Esophagus squamous epithelium (tissue), 5 donors: Measurements from ENCODE around the gene POU2F1. TPM values are rescaled to one million over a fixed set of nuclear protein-coding genes. Genes with fewer than 3 reads are reported as not detected.

Experiments
- DNase-seq: peaks from one replicate; lab custom pipeline; 2025; lab: John Stamatoyannopoulos, UW
- H3K27ac ChIP-seq, 4 donors: fragments of 200-600 bp; sonication (generic); one replicate each; pipeline ENCODE4 v1.5.1; 2016 to 2019; ENCODE audit warnings: mild to moderate bottlenecking in 1 of 4
- H3K27me3 ChIP-seq, 4 donors: fragments of 200-600 bp; sonication (generic); 1 replicate in 3 of 4; 2 replicates in 1 of 4; pipeline versions ENCODE4 v1.5.1 to v1.6.0; 2017 to 2021; ENCODE audit warnings: antibody characterized with exemption in 1 of 4
- H3K36me3 ChIP-seq, 3 donors: fragments of 200-600 bp; sonication (generic); one replicate each; pipeline ENCODE4 v1.5.1; 2016 to 2019
- H3K4me1 ChIP-seq, 3 donors: fragments of 200-600 bp; sonication (generic); one replicate each; pipeline ENCODE4 v1.5.1; 2017 to 2019
- H3K4me3 ChIP-seq, 4 donors: fragments of 200-600 bp; sonication (generic); 1 replicate in 3 of 4; 2 replicates in 1 of 4; pipeline ENCODE4 v1.5.1; 2016 to 2019; ENCODE audit warnings: mild to moderate bottlenecking in 2 of 4, moderate library complexity in 1 of 4
- H3K9me3 ChIP-seq, 3 donors: fragments of 200-600 bp; sonication (generic); one replicate each; pipeline ENCODE4 v1.5.1; 2016 to 2019
- POLR2A ChIP-seq, 4 donors: fragments of 450-650 bp; IDR thresholded peaks; one replicate each; pipeline ENCODE4 v1.6.1; 2017; ENCODE audit warnings: antibody characterized with exemption in 4 of 4, mild to moderate bottlenecking in 4 of 4, moderate library complexity in 3 of 4
- WGBS, 2 donors: methylation state at CpG; one replicate each; pipeline ENCODE4 v1.1.5; 2018; 5-methylcytosine and 5-hydroxymethylcytosine counted together
- intact Hi-C: fragments of 100-400 bp; cut with DNase I; formaldehyde crosslinking; loops from one replicate; pipeline ENCODE4 v1.15.0; 2022
- total RNA-seq, 4 donors: library from RNA; depleted of rRNA; stranded (reverse); fragments of >200 nt; gene quantifications; one replicate each; pipeline ENCODE4 v1.1.0, GENCODE V29; 2016
- TF ChIP-seq, protein P1 (sequence below), 6 experiments: fragments of 450-650 bp in 4 of 6; fragments of 200-600 bp in 2 of 6; sonication (generic) in 2 of 6; IDR thresholded peaks; one replicate each; pipeline ENCODE4 v1.5.1; 2016 to 2019; ENCODE audit warnings: antibody characterized with exemption in 6 of 6, mild to moderate bottlenecking in 4 of 6, moderate library complexity in 4 of 6
- donor health status: DM: yes; HTN: yes; CAD: no.

Gene POU2F1
- total RNA-seq, 4 donors from 2014 or later, result 7.8 to 10.5 (median 9.2) TPM

DNA sequence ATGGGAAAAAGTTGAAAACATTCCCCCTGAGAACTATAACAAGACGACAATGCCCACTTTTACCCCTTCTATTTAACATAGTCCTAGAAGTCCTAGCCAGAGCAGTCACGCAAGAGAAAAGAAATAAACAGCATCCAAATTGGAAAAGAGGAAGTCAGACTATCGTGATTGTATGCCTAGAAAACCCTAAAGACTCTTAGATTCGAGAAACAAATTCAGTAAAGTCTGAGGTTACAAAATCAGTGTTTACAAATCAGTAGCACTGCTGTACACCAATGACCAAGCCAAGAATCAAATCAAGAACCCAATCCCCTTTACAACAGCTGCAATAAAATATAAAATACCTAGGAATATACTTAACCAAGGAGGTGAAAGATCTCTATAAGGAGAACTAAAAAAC, 72.4 kb downstream of the POU2F1 start:
- WGBS, 2 donors, result 69 to 82% methylated on average over 4 of the region's 4 CpGs
- no peak overlapping the region for H3K4me3 ChIP-seq
- peaks cover 0 to 23% (median 9%) of the 10 kb centered on the region in 3 donors for H3K4me1 ChIP-seq
- DNase-seq, result no peak
- no peaks in the 10 kb centered on the region for H3K36me3 ChIP-seq
- intact Hi-C loops, result no loop called here
- no peak for TF ChIP-seq POLR2A (IDR thresholded peaks at IDR 0.05)
- no peaks in the 10 kb centered on the region for H3K9me3 ChIP-seq
- H3K27me3 ChIP-seq, result no peaks in the 10 kb centered on the region
- H3K27ac ChIP-seq, result no peak overlapping the region

DNA sequence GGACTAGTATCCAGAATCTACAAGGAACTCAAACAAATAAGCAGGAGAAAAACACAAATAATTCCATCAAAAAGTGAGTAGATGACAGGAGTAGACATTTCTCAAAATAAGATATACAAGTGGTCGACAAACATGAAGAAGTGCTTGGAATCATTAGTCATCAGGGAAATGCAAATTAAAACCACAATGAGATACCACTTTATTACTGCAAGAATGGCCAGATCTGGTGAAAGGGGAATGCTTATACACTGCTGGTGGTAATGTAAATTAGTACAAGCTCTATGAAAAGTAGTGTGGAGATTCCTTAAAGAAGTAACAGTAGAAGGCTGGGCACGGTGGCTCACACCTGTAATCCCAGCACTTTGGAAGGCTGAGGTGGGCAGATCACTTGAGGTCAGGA, 73.8 kb downstream of the POU2F1 start:
- H3K4me1 ChIP-seq, result peaks cover 0 to 23% (median 9%) of the 10 kb centered on the region in 3 donors
- H3K9me3 ChIP-seq, result no peaks in the 10 kb centered on the region
- WGBS, 2 donors, result 67 to 68% methylated on average over 2 of the region's 2 CpGs
- no peak for DNase-seq
- no peaks in the 10 kb centered on the region for H3K36me3 ChIP-seq
- no peak overlapping the region for H3K27ac ChIP-seq
- TF ChIP-seq, protein P1, sequence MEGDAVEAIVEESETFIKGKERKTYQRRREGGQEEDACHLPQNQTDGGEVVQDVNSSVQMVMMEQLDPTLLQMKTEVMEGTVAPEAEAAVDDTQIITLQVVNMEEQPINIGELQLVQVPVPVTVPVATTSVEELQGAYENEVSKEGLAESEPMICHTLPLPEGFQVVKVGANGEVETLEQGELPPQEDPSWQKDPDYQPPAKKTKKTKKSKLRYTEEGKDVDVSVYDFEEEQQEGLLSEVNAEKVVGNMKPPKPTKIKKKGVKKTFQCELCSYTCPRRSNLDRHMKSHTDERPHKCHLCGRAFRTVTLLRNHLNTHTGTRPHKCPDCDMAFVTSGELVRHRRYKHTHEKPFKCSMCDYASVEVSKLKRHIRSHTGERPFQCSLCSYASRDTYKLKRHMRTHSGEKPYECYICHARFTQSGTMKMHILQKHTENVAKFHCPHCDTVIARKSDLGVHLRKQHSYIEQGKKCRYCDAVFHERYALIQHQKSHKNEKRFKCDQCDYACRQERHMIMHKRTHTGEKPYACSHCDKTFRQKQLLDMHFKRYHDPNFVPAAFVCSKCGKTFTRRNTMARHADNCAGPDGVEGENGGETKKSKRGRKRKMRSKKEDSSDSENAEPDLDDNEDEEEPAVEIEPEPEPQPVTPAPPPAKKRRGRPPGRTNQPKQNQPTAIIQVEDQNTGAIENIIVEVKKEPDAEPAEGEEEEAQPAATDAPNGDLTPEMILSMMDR (IDR thresholded peaks at IDR 0.05), result no peak
- no peak for TF ChIP-seq POLR2A (IDR thresholded peaks at IDR 0.05)
- intact Hi-C loops, result no loop called here
- no peak overlapping the region for H3K4me3 ChIP-seq
- H3K27me3 ChIP-seq, result no peaks in the 10 kb centered on the region

DNA sequence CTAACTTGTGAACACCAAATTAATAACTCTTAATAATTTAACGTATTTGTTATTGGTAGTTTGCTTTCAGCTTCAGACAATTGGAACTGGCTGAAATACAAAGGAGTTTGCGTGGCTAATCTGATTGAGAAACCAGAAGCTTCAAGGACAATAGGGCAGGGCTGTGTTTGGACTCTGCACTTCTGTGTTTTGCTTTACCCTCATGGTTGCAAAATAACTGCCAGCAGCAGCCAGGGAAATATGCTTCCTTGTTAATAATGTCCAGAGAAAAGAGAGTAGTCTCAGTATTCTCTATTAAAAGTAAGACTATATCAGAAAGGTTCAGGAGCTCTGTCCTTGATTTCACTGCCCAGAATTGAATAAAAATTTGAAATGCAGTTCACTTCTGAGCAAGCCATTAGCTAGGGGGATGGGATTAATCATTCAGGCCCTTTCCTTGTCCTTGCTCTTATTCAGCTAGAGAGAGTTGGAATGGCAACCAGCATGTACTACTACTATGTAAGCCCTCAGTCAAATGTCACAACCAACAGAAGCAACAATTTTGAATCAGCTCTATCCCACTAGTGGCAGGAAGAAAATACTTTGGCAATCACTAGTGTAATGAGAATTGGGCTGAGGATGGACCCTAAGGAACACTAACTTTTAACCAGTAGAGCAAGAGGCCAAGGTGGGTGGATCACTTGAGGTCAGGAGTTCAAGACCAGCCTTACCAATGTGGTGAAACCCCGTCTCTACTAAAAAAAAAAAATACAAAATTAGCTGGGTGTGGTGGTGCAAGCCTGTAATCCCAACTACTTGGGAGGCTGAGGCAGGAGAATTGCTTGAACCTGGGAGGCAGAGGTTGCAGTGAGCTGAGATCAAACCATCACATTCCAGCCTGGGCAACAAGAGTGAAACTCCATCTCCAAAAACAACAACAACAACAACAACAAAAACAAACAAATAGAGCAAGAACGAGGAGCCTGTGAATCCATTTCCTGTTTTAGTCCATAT, 76.8 kb downstream of the POU2F1 start:
- Histone ChIP-seq H3K4me1 (peaks cover 0 to 14% (median 7%) of the 10 kb centered on the region in 3 donors), H3K27ac (peak overlapping the region in 3 of 4 donors; percentile 25 to 53 (median 39)), H3K27me3 (no peaks in the 10 kb centered on the region), H3K36me3 (no peaks in the 10 kb centered on the region), H3K4me3 (no peak overlapping the region), H3K9me3 (no peaks in the 10 kb centered on the region)
- TF ChIP-seq, protein P1 (IDR thresholded peaks at IDR 0.05), result no peak
- no peak for TF ChIP-seq POLR2A (IDR thresholded peaks at IDR 0.05)
- no peak for DNase-seq
- WGBS, 2 donors, result 36 to 50% methylated on average over 4 of the region's 4 CpGs
- intact Hi-C loops, result no loop called here

DNA sequence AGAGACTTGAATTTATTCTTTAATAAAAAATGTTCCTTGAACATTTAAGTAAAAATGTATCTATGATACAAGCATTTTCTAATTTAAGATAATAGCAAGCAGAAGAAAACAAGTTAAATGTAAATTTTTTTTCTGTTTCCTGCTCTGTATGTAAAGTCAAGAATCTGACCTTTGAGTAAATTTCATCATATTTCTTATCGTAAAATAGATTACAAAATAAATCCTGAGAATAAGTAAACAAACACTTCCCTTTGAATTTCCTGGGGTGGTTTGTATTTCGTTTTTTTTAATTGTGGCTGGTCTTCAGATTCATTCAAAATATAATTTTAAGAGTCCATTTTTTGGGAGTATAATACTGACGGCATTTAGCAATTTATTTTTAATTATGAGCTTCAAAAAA, 77.6 kb downstream of the POU2F1 start:
- no peak for TF ChIP-seq POLR2A (IDR thresholded peaks at IDR 0.05)
- TF ChIP-seq, protein P1 (IDR thresholded peaks at IDR 0.05), result no peak
- intact Hi-C loops, result no loop called here
- H3K4me3 ChIP-seq, result no peak overlapping the region
- WGBS, 2 donors, result 63 to 67% methylated on average over 3 of the region's 3 CpGs
- no peak overlapping the region for H3K27ac ChIP-seq
- H3K27me3 ChIP-seq, result no peaks in the 10 kb centered on the region
- no peaks in the 10 kb centered on the region for H3K36me3 ChIP-seq
- no peak for DNase-seq
- peaks cover 0 to 14% (median 7%) of the 10 kb centered on the region in 3 donors for H3K4me1 ChIP-seq
- no peaks in the 10 kb centered on the region for H3K9me3 ChIP-seq

DNA sequence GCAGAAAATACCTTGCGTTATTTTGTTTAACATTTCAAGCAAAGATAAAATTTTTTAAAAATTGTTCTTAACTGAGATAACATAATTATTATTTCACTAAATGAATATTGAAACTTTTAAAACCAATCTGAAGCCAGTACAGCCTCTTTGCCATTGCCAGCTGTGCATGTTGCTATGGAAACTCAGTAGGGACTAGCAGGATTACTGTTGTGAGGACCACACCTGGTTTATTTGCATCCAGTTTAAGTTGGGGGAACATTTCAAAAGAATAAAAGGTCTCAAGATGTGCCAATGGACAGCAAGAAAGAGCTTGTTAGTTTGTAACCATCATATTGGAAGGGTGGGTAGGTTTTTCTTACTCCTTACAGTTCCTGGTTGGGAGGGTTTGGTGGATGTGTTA, 80.7 kb downstream of the POU2F1 start:
- Histone ChIP-seq H3K4me1 (peaks cover 0 to 26% (median 16%) of the 10 kb centered on the region in 3 donors), H3K27ac (no peak overlapping the region), H3K9me3 (no peaks in the 10 kb centered on the region), H3K36me3 (no peaks in the 10 kb centered on the region), H3K27me3 (no peaks in the 10 kb centered on the region), H3K4me3 (no peak overlapping the region)
- DNase-seq, result no peak
- WGBS, 2 donors, result 85 to 90% methylated on average over 1 of the region's 1 CpG
- intact Hi-C loops, result no loop called here
- no peak for TF ChIP-seq POLR2A (IDR thresholded peaks at IDR 0.05)
- TF ChIP-seq, protein P1 (IDR thresholded peaks at IDR 0.05), result no peak
